ENCODE measurements around the gene DNM3. TPM values are rescaled to one million over a fixed set of nuclear protein-coding genes. Genes with fewer than 3 reads are reported as not detected.
"Not testable (repeated sequence)": the region's sequence is repeated elsewhere in the genome, so short reads cannot be mapped to it uniquely, and the experiment has no call there.

The DNM3 gene
- total RNA-seq, 1 donor from 2014 or later, result 2.6 TPM

GRCh38 chr1:172069051-172069450 is 227.8 kb downstream of the DNM3 start:
- no peak overlapping the region for H3K4me3 ChIP-seq (ENCODE audit: low read length in 3 of 3)
- no peaks in the 10 kb centered on the region for H3K4me1 ChIP-seq (ENCODE audit: control insufficient read depth in 3 of 3, insufficient read depth in 3 of 3, low read length in 3 of 3)
- H3K36me3 ChIP-seq (ENCODE audit: control insufficient read depth in 3 of 3, insufficient read depth in 3 of 3, low read length in 3 of 3), result no peaks in the 10 kb centered on the region
- no peaks in the 10 kb centered on the region for H3K27me3 ChIP-seq (ENCODE audit: control insufficient read depth in 3 of 3, insufficient read depth in 3 of 3, low read length in 3 of 3)
- no peak overlapping the region for H3K9ac ChIP-seq (ENCODE audit: low read depth in 1 of 3, low read length in 3 of 3)
- H3K9me3 ChIP-seq (ENCODE audit: control insufficient read depth in 3 of 3, low read length in 3 of 3), result no peaks in the 10 kb centered on the region
- H3K27ac ChIP-seq (ENCODE audit: low read depth, low read length), result no peak overlapping the region

- Histone ChIP-seq H3K9me3 (ENCODE audit: control insufficient read depth in 3 of 3, low read length in 3 of 3) (no peaks in the 10 kb centered on the region), H3K9ac (ENCODE audit: low read depth in 1 of 3, low read length in 3 of 3) (no peak overlapping the region), H3K27ac (ENCODE audit: low read depth, low read length) (no peak overlapping the region), H3K4me1 (ENCODE audit: control insufficient read depth in 3 of 3, insufficient read depth in 3 of 3, low read length in 3 of 3) (no peaks in the 10 kb centered on the region), H3K27me3 (ENCODE audit: control insufficient read depth in 3 of 3, insufficient read depth in 3 of 3, low read length in 3 of 3) (no peaks in the 10 kb centered on the region), H3K4me3 (ENCODE audit: low read length in 3 of 3) (no peak overlapping the region), H3K36me3 (ENCODE audit: control insufficient read depth in 3 of 3, insufficient read depth in 3 of 3, low read length in 3 of 3) (no peaks in the 10 kb centered on the region)
Observed at GRCh38 chr1:172069534-172069933, 228.2 kb downstream of the DNM3 start.

GRCh38 chr1:172070055-172070454 is 228.8 kb downstream of the DNM3 start:
- no peaks in the 10 kb centered on the region for H3K4me1 ChIP-seq (ENCODE audit: control insufficient read depth in 3 of 3, insufficient read depth in 3 of 3, low read length in 3 of 3)
- H3K4me3 ChIP-seq (ENCODE audit: low read length in 3 of 3), result no peak overlapping the region
- no peaks in the 10 kb centered on the region for H3K9me3 ChIP-seq (ENCODE audit: control insufficient read depth in 3 of 3, low read length in 3 of 3)
- no peaks in the 10 kb centered on the region for H3K27me3 ChIP-seq (ENCODE audit: control insufficient read depth in 3 of 3, insufficient read depth in 3 of 3, low read length in 3 of 3)
- H3K27ac ChIP-seq (ENCODE audit: low read depth, low read length), result no peak overlapping the region
- H3K36me3 ChIP-seq (ENCODE audit: control insufficient read depth in 3 of 3, insufficient read depth in 3 of 3, low read length in 3 of 3), result no peaks in the 10 kb centered on the region
- no peak overlapping the region for H3K9ac ChIP-seq (ENCODE audit: low read depth in 1 of 3, low read length in 3 of 3)

- H3K9ac ChIP-seq (ENCODE audit: low read depth in 1 of 3, low read length in 3 of 3), result no peak overlapping the region
- H3K36me3 ChIP-seq (ENCODE audit: control insufficient read depth in 3 of 3, insufficient read depth in 3 of 3, low read length in 3 of 3), result no peaks in the 10 kb centered on the region
- H3K9me3 ChIP-seq (ENCODE audit: control insufficient read depth in 3 of 3, low read length in 3 of 3), result no peaks in the 10 kb centered on the region
- no peak overlapping the region for H3K27ac ChIP-seq (ENCODE audit: low read depth, low read length)
- H3K4me1 ChIP-seq (ENCODE audit: control insufficient read depth in 3 of 3, insufficient read depth in 3 of 3, low read length in 3 of 3), result no peaks in the 10 kb centered on the region
- H3K4me3 ChIP-seq (ENCODE audit: low read length in 3 of 3), result no peak overlapping the region
- H3K27me3 ChIP-seq (ENCODE audit: control insufficient read depth in 3 of 3, insufficient read depth in 3 of 3, low read length in 3 of 3), result no peaks in the 10 kb centered on the region
Observed at GRCh38 chr1:172071746-172072145, 230.4 kb downstream of the DNM3 start.

- H3K4me1 ChIP-seq (ENCODE audit: control insufficient read depth in 3 of 3, insufficient read depth in 3 of 3, low read length in 3 of 3); H3K27me3 ChIP-seq (ENCODE audit: control insufficient read depth in 3 of 3, insufficient read depth in 3 of 3, low read length in 3 of 3); H3K27ac ChIP-seq (ENCODE audit: low read depth, low read length); H3K4me3 ChIP-seq (ENCODE audit: low read length in 3 of 3); H3K9me3 ChIP-seq (ENCODE audit: control insufficient read depth in 3 of 3, low read length in 3 of 3); H3K36me3 ChIP-seq (ENCODE audit: control insufficient read depth in 3 of 3, insufficient read depth in 3 of 3, low read length in 3 of 3); H3K9ac ChIP-seq (ENCODE audit: low read depth in 1 of 3, low read length in 3 of 3): not testable (repeated sequence)
Observed at GRCh38 chr1:172079859-172080258, 238.6 kb downstream of the DNM3 start.

GRCh38 chr1:172083191-172083590 is 241.9 kb downstream of the DNM3 start:
- Histone ChIP-seq H3K27ac (ENCODE audit: low read depth, low read length) (no peak overlapping the region), H3K27me3 (ENCODE audit: control insufficient read depth in 3 of 3, insufficient read depth in 3 of 3, low read length in 3 of 3) (no peaks in the 10 kb centered on the region), H3K9ac (ENCODE audit: low read depth in 1 of 3, low read length in 3 of 3) (no peak overlapping the region), H3K4me1 (ENCODE audit: control insufficient read depth in 3 of 3, insufficient read depth in 3 of 3, low read length in 3 of 3) (no peaks in the 10 kb centered on the region), H3K9me3 (ENCODE audit: control insufficient read depth in 3 of 3, low read length in 3 of 3) (no peaks in the 10 kb centered on the region), H3K4me3 (ENCODE audit: low read length in 3 of 3) (no peak overlapping the region), H3K36me3 (ENCODE audit: control insufficient read depth in 3 of 3, insufficient read depth in 3 of 3, low read length in 3 of 3) (no peaks in the 10 kb centered on the region)

GRCh38 chr1:172084876-172085275 is 243.6 kb downstream of the DNM3 start:
- Histone ChIP-seq H3K4me3 (ENCODE audit: low read length in 3 of 3) (no peak overlapping the region), H3K27ac (ENCODE audit: low read depth, low read length) (no peak overlapping the region), H3K27me3 (ENCODE audit: control insufficient read depth in 3 of 3, insufficient read depth in 3 of 3, low read length in 3 of 3) (no peaks in the 10 kb centered on the region), H3K36me3 (ENCODE audit: control insufficient read depth in 3 of 3, insufficient read depth in 3 of 3, low read length in 3 of 3) (no peaks in the 10 kb centered on the region), H3K9ac (ENCODE audit: low read depth in 1 of 3, low read length in 3 of 3) (no peak overlapping the region), H3K4me1 (ENCODE audit: control insufficient read depth in 3 of 3, insufficient read depth in 3 of 3, low read length in 3 of 3) (no peaks in the 10 kb centered on the region), H3K9me3 (ENCODE audit: control insufficient read depth in 3 of 3, low read length in 3 of 3) (no peaks in the 10 kb centered on the region)

- H3K27me3 ChIP-seq (ENCODE audit: control insufficient read depth in 3 of 3, insufficient read depth in 3 of 3, low read length in 3 of 3), result no peaks in the 10 kb centered on the region
- H3K9me3 ChIP-seq (ENCODE audit: control insufficient read depth in 3 of 3, low read length in 3 of 3), result no peaks in the 10 kb centered on the region
- no peak overlapping the region for H3K4me3 ChIP-seq (ENCODE audit: low read length in 3 of 3)
- H3K4me1 ChIP-seq (ENCODE audit: control insufficient read depth in 3 of 3, insufficient read depth in 3 of 3, low read length in 3 of 3), result no peaks in the 10 kb centered on the region
- H3K9ac ChIP-seq (ENCODE audit: low read depth in 1 of 3, low read length in 3 of 3), result no peak overlapping the region
- H3K36me3 ChIP-seq (ENCODE audit: control insufficient read depth in 3 of 3, insufficient read depth in 3 of 3, low read length in 3 of 3), result no peaks in the 10 kb centered on the region
- H3K27ac ChIP-seq (ENCODE audit: low read depth, low read length), result no peak overlapping the region
Observed at GRCh38 chr1:172085317-172085716, 244.0 kb downstream of the DNM3 start.

- H3K9me3 ChIP-seq (ENCODE audit: control insufficient read depth in 3 of 3, low read length in 3 of 3), result no peaks in the 10 kb centered on the region
- H3K4me3 ChIP-seq (ENCODE audit: low read length in 3 of 3), result no peak overlapping the region
- H3K9ac ChIP-seq (ENCODE audit: low read depth in 1 of 3, low read length in 3 of 3), result no peak overlapping the region
- no peaks in the 10 kb centered on the region for H3K36me3 ChIP-seq (ENCODE audit: control insufficient read depth in 3 of 3, insufficient read depth in 3 of 3, low read length in 3 of 3)
- no peaks in the 10 kb centered on the region for H3K27me3 ChIP-seq (ENCODE audit: control insufficient read depth in 3 of 3, insufficient read depth in 3 of 3, low read length in 3 of 3)
- H3K27ac ChIP-seq (ENCODE audit: low read depth, low read length), result no peak overlapping the region
- H3K4me1 ChIP-seq (ENCODE audit: control insufficient read depth in 3 of 3, insufficient read depth in 3 of 3, low read length in 3 of 3), result no peaks in the 10 kb centered on the region
Observed at GRCh38 chr1:172086137-172086536, 244.8 kb downstream of the DNM3 start.

GRCh38 chr1:172088256-172088655 is 247.0 kb downstream of the DNM3 start:
- Histone ChIP-seq H3K27ac (ENCODE audit: low read depth, low read length) (no peak overlapping the region), H3K9me3 (ENCODE audit: control insufficient read depth in 3 of 3, low read length in 3 of 3) (no peaks in the 10 kb centered on the region), H3K4me3 (ENCODE audit: low read length in 3 of 3) (no peak overlapping the region), H3K9ac (ENCODE audit: low read depth in 1 of 3, low read length in 3 of 3) (no peak overlapping the region), H3K27me3 (ENCODE audit: control insufficient read depth in 3 of 3, insufficient read depth in 3 of 3, low read length in 3 of 3) (no peaks in the 10 kb centered on the region), H3K36me3 (ENCODE audit: control insufficient read depth in 3 of 3, insufficient read depth in 3 of 3, low read length in 3 of 3) (no peaks in the 10 kb centered on the region), H3K4me1 (ENCODE audit: control insufficient read depth in 3 of 3, insufficient read depth in 3 of 3, low read length in 3 of 3) (no peaks in the 10 kb centered on the region)
